CD14-positive monocyte (primary cell): ENCODE data around the gene METTL25. TPM values are rescaled to one million over a fixed set of nuclear protein-coding genes. Genes with fewer than 3 reads are reported as not detected.

ENCODE experiments used
- DNase-seq, 3 donors: peaks; one replicate each; pipeline ENCODE4 v3.0.0-alpha.2; 2011 to 2022
- H2AFZ ChIP-seq: 2 replicates; pipeline ENCODE4 v1.6.0; 2012; ENCODE audit warnings: mild to moderate bottlenecking, low read depth, low read length, inconsistent platforms; ENCODE audit not compliant: insufficient read depth, poor library complexity, severe bottlenecking
- H3K27ac ChIP-seq, 2 donors: 1 replicate in 1 of 2; 2 replicates in 1 of 2; pipeline ENCODE4 v1.5.1; 2012 to 2013; ENCODE audit warnings: low read length in 2 of 2, control low read depth in 1 of 2, inconsistent platforms in 1 of 2, low read depth in 1 of 2, mild to moderate bottlenecking in 1 of 2
- H3K27me3 ChIP-seq, 2 donors: one replicate each; pipeline versions ENCODE4 v1.6.0 to v1.6.1; 2011 to 2013; ENCODE audit warnings: low read length in 2 of 2; ENCODE audit not compliant: control insufficient read depth in 2 of 2, insufficient read depth in 2 of 2
- H3K36me3 ChIP-seq, 2 donors: replicated peaks in 1 of 2; 1 replicate in 1 of 2; 2 replicates in 1 of 2; pipeline versions ENCODE4 v1.5.1 to v1.6.1; 2012 to 2013; ENCODE audit warnings: low read length in 2 of 2, control low read depth in 1 of 2, inconsistent platforms in 1 of 2, mild to moderate bottlenecking in 1 of 2; ENCODE audit not compliant: insufficient read depth in 2 of 2, control insufficient read depth in 1 of 2
- H3K4me1 ChIP-seq, 2 donors: 1 replicate in 1 of 2; 2 replicates in 1 of 2; pipeline versions ENCODE4 v1.5.1 to v1.6.1; 2012 to 2013; ENCODE audit warnings: low read length in 2 of 2, control low read depth in 1 of 2, inconsistent platforms in 1 of 2, mild to moderate bottlenecking in 1 of 2, moderate library complexity in 1 of 2; ENCODE audit not compliant: insufficient read depth in 2 of 2, control insufficient read depth in 1 of 2
- H3K4me2 ChIP-seq: replicated peaks from 2 replicates; pipeline ENCODE3; 2012; ENCODE audit warnings: low read length, moderate library complexity, mild to moderate bottlenecking; ENCODE audit not compliant: poor library complexity, severe bottlenecking; ENCODE audit errors: extremely low read depth
- H3K4me3 ChIP-seq, 3 experiments: fragments of 200-600 bp in 1 of 3; sonication (generic) in 1 of 3; replicated peaks in 1 of 3; 1 replicate in 2 of 3; 2 replicates in 1 of 3; pipeline ENCODE4 v1.5.1; 2011 to 2013; ENCODE audit warnings: low read length in 3 of 3, mild to moderate bottlenecking in 3 of 3, control low read depth in 2 of 3, low read depth in 2 of 3, inconsistent platforms in 1 of 3, moderate library complexity in 1 of 3
- H3K79me2 ChIP-seq: 2 replicates; pipeline ENCODE4 v1.6.0; 2012; ENCODE audit warnings: mild to moderate bottlenecking, control low read depth, inconsistent platforms, low read length, moderate library complexity; ENCODE audit not compliant: insufficient read depth
- H3K9ac ChIP-seq: 2 replicates; pipeline ENCODE4 v1.6.0; 2017; ENCODE audit warnings: low read length, mild to moderate bottlenecking; ENCODE audit not compliant: insufficient read depth, poor library complexity, severe bottlenecking
- H3K9me3 ChIP-seq, 2 donors: replicated peaks in 1 of 2; 1 replicate in 1 of 2; 2 replicates in 1 of 2; pipeline versions ENCODE4 v1.5.1 to v1.6.1; 2012 to 2013; ENCODE audit warnings: low read length in 2 of 2, control low read depth in 1 of 2; ENCODE audit not compliant: control insufficient read depth in 1 of 2, insufficient read depth in 1 of 2
- H4K20me1 ChIP-seq: 2 replicates; pipeline ENCODE4 v1.6.0; 2012; ENCODE audit warnings: mild to moderate bottlenecking, low read length, control low read depth, moderate library complexity; ENCODE audit not compliant: insufficient read depth
- H3K27ac Mint-ChIP-seq, 7 donors: one replicate each; pipeline ENCODE4 v1.8.0; 2020; ENCODE audit warnings: mild to moderate bottlenecking in 7 of 7, mixed read lengths in 7 of 7, moderate library complexity in 6 of 7, inconsistent platforms in 2 of 7
- H3K27me3 Mint-ChIP-seq, 3 donors: one replicate each; pipeline ENCODE4 v1.8.0; 2021 to 2022; ENCODE audit warnings: low read depth in 3 of 3, mild to moderate bottlenecking in 3 of 3, mixed read lengths in 3 of 3, moderate library complexity in 3 of 3, inconsistent platforms in 1 of 3
- H3K36me3 Mint-ChIP-seq, 2 donors: one replicate each; pipeline ENCODE4 v1.8.0; 2020; ENCODE audit warnings: mixed read lengths in 2 of 2, inconsistent platforms in 1 of 2, mild to moderate bottlenecking in 1 of 2
- H3K4me1 Mint-ChIP-seq: one replicate; pipeline ENCODE4 v1.8.0; 2020; ENCODE audit warnings: mild to moderate bottlenecking, mixed read lengths
- H3K4me3 Mint-ChIP-seq, 2 donors: one replicate each; pipeline ENCODE4 v1.8.0; 2020; ENCODE audit warnings: mild to moderate bottlenecking in 2 of 2, mixed read lengths in 2 of 2, moderate library complexity in 1 of 2
- H3K9me3 Mint-ChIP-seq, 7 donors: one replicate each; pipeline ENCODE4 v1.8.0; 2020 to 2022; ENCODE audit warnings: mixed read lengths in 7 of 7, mild to moderate bottlenecking in 6 of 7, moderate library complexity in 6 of 7, inconsistent platforms in 2 of 7
- WGBS: methylation state at CpG from one replicate; pipeline ENCODE4 v1.1.5; 2013; ENCODE audit warnings: missing lambda C conversion rate; ENCODE audit not compliant: insufficient coverage; 5-methylcytosine and 5-hydroxymethylcytosine counted together
- intact Hi-C, 2 donors: fragments of 100-400 bp; cut with micrococcal nuclease; formaldehyde crosslinking; loops; one replicate each; pipeline versions ENCODE4 v1.15.0 to v1.15.1; 2023
- polyA plus RNA-seq, 3 donors: library from polyadenylated mRNA; depleted of rRNA in 1 of 3; unstranded in 2 of 3; stranded (reverse) in 1 of 3; fragments of 300-500 nt in 2 of 3; fragments of >200 nt in 1 of 3; fragmentation: Illumina TruSeq in 2 of 3; gene quantifications; 1 replicate in 2 of 3; 2 replicates in 1 of 3; pipeline ENCODE4 v1.2.3, GENCODE V29; 2012 to 2021
- TF ChIP-seq, protein P1 (sequence below): fragments of 200-600 bp; IDR thresholded peaks from one replicate; pipeline ENCODE4 v1.8.0; 2022; ENCODE audit warnings: antibody characterized with exemption, mild to moderate bottlenecking

Gene METTL25
- polyA plus RNA-seq, 3 donors = 7.0 to 12.2 (median 8.1) TPM

DNA sequence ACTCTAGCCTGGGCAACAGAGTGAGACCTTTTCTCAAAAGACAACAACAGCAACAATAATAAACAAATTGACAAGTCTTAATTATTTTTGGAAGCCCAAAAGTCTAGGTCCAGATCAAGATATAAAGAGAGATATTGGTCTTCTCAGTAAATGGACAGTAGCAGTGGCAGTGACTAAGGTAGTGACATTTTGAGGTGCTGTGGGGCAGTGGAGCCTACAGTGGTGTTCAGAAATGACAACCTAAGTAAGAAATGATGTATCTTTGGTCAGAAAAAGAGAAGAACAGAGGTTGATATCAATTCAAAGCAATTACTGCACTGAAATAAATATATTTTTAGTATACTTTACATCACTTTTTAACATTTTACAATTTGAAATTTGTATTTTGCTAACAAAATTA lies 20.7 kb downstream of the METTL25 start:
- Mint-ChIP-seq H3K4me1 (no peaks in the 10 kb centered on the region), H3K36me3 (peaks cover 2 to 11% of the 10 kb centered on the region in 2 donors), H3K27ac (no peak overlapping the region), H3K4me3 (no peak overlapping the region), H3K9me3 (peaks cover 4 to 9% (median 5%) of the 10 kb centered on the region in 7 donors), H3K27me3 (no peaks in the 10 kb centered on the region)
- H3K4me1 ChIP-seq = no peaks in the 10 kb centered on the region
- H2AFZ ChIP-seq = no peak overlapping the region
- TF ChIP-seq, protein P1, sequence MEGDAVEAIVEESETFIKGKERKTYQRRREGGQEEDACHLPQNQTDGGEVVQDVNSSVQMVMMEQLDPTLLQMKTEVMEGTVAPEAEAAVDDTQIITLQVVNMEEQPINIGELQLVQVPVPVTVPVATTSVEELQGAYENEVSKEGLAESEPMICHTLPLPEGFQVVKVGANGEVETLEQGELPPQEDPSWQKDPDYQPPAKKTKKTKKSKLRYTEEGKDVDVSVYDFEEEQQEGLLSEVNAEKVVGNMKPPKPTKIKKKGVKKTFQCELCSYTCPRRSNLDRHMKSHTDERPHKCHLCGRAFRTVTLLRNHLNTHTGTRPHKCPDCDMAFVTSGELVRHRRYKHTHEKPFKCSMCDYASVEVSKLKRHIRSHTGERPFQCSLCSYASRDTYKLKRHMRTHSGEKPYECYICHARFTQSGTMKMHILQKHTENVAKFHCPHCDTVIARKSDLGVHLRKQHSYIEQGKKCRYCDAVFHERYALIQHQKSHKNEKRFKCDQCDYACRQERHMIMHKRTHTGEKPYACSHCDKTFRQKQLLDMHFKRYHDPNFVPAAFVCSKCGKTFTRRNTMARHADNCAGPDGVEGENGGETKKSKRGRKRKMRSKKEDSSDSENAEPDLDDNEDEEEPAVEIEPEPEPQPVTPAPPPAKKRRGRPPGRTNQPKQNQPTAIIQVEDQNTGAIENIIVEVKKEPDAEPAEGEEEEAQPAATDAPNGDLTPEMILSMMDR = no peak
- H3K27ac ChIP-seq = no peak overlapping the region
- no peaks in the 10 kb centered on the region for H3K27me3 ChIP-seq
- intact Hi-C loops = no loop called here
- H3K9me3 ChIP-seq = peaks cover 1 to 3% of the 10 kb centered on the region in 2 donors
- no peaks in the 10 kb centered on the region for H4K20me1 ChIP-seq
- peaks cover 0 to 2% of the 10 kb centered on the region in 2 donors for H3K36me3 ChIP-seq
- DNase-seq = no peak
- H3K9ac ChIP-seq = no peak overlapping the region
- H3K4me2 ChIP-seq = no peak overlapping the region
- H3K4me3 ChIP-seq = no peak overlapping the region
- no peaks in the 10 kb centered on the region for H3K79me2 ChIP-seq

DNA sequence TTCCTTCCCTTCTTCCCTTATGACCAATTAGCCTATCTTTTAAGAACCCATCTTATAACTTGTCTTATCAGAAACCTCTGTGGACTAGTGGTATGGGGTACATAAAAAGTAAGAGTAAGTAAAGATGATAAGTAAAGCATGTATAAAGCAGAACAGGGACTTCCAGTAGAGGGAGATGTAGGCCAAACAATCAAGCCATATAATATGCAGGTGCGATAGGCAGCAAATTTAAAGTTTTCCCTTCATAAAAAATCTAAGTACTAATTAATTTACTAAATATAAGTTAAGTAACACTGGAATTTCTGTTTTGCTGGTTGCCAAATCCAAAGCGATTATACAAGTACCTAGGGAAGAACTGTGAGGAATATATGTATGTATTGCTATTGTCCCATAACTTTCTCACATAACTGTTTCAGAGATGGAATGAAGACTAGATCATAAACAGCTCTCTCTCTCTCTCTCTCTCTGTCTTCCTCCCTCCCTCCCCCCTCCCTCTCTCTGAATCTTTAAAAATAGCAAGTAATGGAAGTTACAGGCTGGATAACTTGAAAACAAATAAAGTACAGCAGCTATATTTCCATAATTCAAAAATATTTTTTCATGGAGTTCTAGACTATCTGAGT lies 25.7 kb downstream of the METTL25 start:
- Mint-ChIP-seq H3K4me1 (no peaks in the 10 kb centered on the region), H3K27ac (no peak overlapping the region), H3K36me3 (peaks cover 8 to 13% of the 10 kb centered on the region in 2 donors), H3K4me3 (no peak overlapping the region), H3K27me3 (no peaks in the 10 kb centered on the region), H3K9me3 (peaks cover 0 to under 1% (median 0%) of the 10 kb centered on the region in 7 donors)
- no CpG with 5 or more reads among the region's 2 CpGs for WGBS
- H3K36me3 ChIP-seq = peaks cover 0 to 8% of the 10 kb centered on the region in 2 donors
- H3K27me3 ChIP-seq = no peaks in the 10 kb centered on the region
- DNase-seq = no peak
- no peak overlapping the region for H3K27ac ChIP-seq
- H2AFZ ChIP-seq = no peak overlapping the region
- TF ChIP-seq, protein P1 = no peak
- no peaks in the 10 kb centered on the region for H3K79me2 ChIP-seq
- no peaks in the 10 kb centered on the region for H3K9me3 ChIP-seq
- H3K4me2 ChIP-seq = no peak overlapping the region
- H3K4me3 ChIP-seq = no peak overlapping the region
- intact Hi-C loops = no loop called here
- H4K20me1 ChIP-seq = no peaks in the 10 kb centered on the region
- no peak overlapping the region for H3K9ac ChIP-seq
- H3K4me1 ChIP-seq = no peaks in the 10 kb centered on the region
